Ecto neural progenitor cell (in vitro differentiated cells): ENCODE results near the gene F2RL3.
"Not testable (repeated sequence)": the region's sequence is repeated elsewhere in the genome, so short reads cannot be mapped to it uniquely, and the experiment has no call there.

ENCODE experiments used
- DNase-seq: peaks from one replicate; pipeline ENCODE4 v3.0.0-alpha.2; 2018; ENCODE audit warnings: low spot score

F2RL3 gene

GRCh38 chr19:16874978-16875299, 13.9 kb upstream of the F2RL3 start:
- DNase-seq: not testable (repeated sequence)

GRCh38 chr19:16875584-16876555, 12.9 kb upstream of the F2RL3 start:
- no peak for DNase-seq

- DNase-seq: no peak
These were observed 11.9 kb upstream of the F2RL3 start for GRCh38 chr19:16876904-16877361.

GRCh38 chr19:16877581-16877980, 11.2 kb upstream of the F2RL3 start:
- no peak for DNase-seq

- DNase-seq: no peak
These were observed 10.4 kb upstream of the F2RL3 start for GRCh38 chr19:16878181-16878965.

GRCh38 chr19:16880884-16881554, 7.8 kb upstream of the F2RL3 start:
- DNase-seq: no peak

GRCh38 chr19:16882146-16882545, 6.7 kb upstream of the F2RL3 start:
- no peak for DNase-seq

GRCh38 chr19:16883522-16883921, 5.3 kb upstream of the F2RL3 start:
- DNase-seq: no peak

GRCh38 chr19:16885166-16885565, 3.6 kb upstream of the F2RL3 start:
- no peak for DNase-seq

GRCh38 chr19:16886305-16886880, 2.4 kb upstream of the F2RL3 start:
- DNase-seq: no peak

GRCh38 chr19:16887353-16888265, 1.2 kb upstream of the F2RL3 start:
- no peak for DNase-seq

- no peak for DNase-seq
These were observed 625 bp downstream of the F2RL3 start for GRCh38 chr19:16889366-16889882.

- DNase-seq: no peak
These were observed 1.2 kb downstream of the F2RL3 start for GRCh38 chr19:16889883-16890460.

GRCh38 chr19:16890461-16891184, 1.8 kb downstream of the F2RL3 start:
- no peak for DNase-seq

GRCh38 chr19:16891696-16892382, 3.0 kb downstream of the F2RL3 start:
- DNase-seq: no peak

GRCh38 chr19:16892436-16892835, 3.6 kb downstream of the F2RL3 start:
- no peak for DNase-seq

GRCh38 chr19:16892868-16893685, 4.3 kb downstream of the F2RL3 start:
- no peak for DNase-seq

- no peak for DNase-seq
These were observed 4.8 kb downstream of the F2RL3 start for GRCh38 chr19:16893686-16893989.
